RWPE1 (cell line): ENCODE results near the gene NEK1.
"Not testable (repeated sequence)": the region's sequence is repeated elsewhere in the genome, so short reads cannot be mapped to it uniquely, and the experiment has no call there.

Source experiments
- CTCF ChIA-PET: fragments of 350-600 bp; sonication (Branson Sonifier 250); formaldehyde crosslinking; extraction: SDS; loops from one replicate; lab custom pipeline; 2021; lab: Yijun Ruan, JAX
- POLR2A ChIA-PET: fragments of 400-600 bp; formaldehyde crosslinking; extraction: SDS; loops from one replicate; lab custom pipeline; 2020; ENCODE audit warnings: antibody characterized with exemption; ENCODE audit not compliant: low non-redundant PET; lab: Yijun Ruan, JAX
- DNase-seq: peaks from one replicate; pipeline ENCODE4 v3.0.0; 2012; ENCODE audit warnings: low spot score
- H3K27ac ChIP-seq: fragments of 450-650 bp; 2 replicates; pipeline ENCODE4 v1.5.1; 2017
- TF ChIP-seq, protein P1 (sequence below): fragments of 450-650 bp; conservative IDR thresholded peaks from 2 replicates; pipeline ENCODE4 v1.5.1; 2017; ENCODE audit warnings: low read depth, mild to moderate bottlenecking

NEK1 gene

DNA sequence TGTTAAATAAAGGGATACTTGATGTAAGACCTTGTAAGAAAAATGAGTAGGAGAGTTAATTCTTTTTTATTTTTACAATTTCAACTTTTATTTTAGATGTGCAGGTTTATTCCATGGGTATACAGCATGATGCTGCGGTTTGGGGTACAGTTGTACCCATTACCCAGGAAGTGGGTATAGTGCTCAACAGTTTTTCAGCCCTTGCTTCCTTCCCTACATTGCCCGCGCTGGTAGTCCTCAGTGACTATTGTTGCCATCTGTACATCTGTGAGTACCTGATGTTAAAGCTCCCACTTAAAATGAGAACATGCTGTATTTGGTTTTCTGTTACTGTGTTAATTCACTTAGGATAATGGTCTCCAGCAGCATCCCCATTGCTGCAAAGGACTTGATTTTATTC lies 17.7 kb upstream of the NEK1 start:
- H3K27ac ChIP-seq: no peak overlapping the region
- TF ChIP-seq, protein P1, sequence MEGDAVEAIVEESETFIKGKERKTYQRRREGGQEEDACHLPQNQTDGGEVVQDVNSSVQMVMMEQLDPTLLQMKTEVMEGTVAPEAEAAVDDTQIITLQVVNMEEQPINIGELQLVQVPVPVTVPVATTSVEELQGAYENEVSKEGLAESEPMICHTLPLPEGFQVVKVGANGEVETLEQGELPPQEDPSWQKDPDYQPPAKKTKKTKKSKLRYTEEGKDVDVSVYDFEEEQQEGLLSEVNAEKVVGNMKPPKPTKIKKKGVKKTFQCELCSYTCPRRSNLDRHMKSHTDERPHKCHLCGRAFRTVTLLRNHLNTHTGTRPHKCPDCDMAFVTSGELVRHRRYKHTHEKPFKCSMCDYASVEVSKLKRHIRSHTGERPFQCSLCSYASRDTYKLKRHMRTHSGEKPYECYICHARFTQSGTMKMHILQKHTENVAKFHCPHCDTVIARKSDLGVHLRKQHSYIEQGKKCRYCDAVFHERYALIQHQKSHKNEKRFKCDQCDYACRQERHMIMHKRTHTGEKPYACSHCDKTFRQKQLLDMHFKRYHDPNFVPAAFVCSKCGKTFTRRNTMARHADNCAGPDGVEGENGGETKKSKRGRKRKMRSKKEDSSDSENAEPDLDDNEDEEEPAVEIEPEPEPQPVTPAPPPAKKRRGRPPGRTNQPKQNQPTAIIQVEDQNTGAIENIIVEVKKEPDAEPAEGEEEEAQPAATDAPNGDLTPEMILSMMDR: no peak
- ChIA-PET CTCF (no interaction called here), POLR2A (no interaction called here)
- DNase-seq: no peak

DNA sequence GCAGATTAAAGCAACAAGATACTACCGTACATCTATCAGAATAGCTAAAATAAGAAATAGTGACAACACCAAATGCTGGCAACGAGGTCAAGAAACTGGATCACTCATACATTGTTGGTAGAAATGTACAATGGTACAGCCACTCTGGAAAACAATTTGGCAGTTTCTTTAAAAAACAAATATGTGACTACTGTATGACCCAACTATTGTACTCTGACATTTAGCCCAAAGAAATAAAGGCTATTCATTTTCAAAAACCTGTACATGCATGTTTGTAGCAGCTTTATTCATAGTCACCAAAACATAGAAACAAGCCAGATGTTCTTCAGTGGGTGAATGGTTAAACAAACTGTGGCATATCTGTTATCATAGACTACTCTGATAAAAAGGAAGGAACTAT lies 16.2 kb upstream of the NEK1 start:
- TF ChIP-seq, protein P1: no peak
- DNase-seq: no peak
- CTCF ChIA-PET: no interaction called here
- POLR2A ChIA-PET: no interaction called here
- H3K27ac ChIP-seq: no peak overlapping the region

DNA sequence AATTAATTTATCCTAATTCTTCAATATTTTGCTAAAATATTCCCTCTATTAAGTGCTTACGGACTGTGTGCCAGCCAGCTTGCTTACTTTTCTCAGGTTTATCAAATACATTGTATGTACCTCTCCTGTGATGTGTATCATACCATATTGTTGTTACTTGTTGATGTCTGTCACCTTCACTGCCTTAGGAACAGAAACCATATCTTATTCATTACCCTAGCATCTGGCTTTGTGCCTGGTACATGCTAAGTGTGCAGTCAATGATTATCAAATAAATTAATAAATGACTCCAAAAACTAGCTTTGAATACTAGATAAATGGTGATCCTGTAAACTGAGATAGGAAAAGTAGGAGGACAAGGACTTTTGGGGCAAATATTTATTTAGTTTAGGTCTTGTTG lies 14.9 kb upstream of the NEK1 start:
- TF ChIP-seq, protein P1: no peak
- POLR2A ChIA-PET: no interaction called here
- no peak overlapping the region for H3K27ac ChIP-seq
- CTCF ChIA-PET: no interaction called here
- DNase-seq: no peak

DNA sequence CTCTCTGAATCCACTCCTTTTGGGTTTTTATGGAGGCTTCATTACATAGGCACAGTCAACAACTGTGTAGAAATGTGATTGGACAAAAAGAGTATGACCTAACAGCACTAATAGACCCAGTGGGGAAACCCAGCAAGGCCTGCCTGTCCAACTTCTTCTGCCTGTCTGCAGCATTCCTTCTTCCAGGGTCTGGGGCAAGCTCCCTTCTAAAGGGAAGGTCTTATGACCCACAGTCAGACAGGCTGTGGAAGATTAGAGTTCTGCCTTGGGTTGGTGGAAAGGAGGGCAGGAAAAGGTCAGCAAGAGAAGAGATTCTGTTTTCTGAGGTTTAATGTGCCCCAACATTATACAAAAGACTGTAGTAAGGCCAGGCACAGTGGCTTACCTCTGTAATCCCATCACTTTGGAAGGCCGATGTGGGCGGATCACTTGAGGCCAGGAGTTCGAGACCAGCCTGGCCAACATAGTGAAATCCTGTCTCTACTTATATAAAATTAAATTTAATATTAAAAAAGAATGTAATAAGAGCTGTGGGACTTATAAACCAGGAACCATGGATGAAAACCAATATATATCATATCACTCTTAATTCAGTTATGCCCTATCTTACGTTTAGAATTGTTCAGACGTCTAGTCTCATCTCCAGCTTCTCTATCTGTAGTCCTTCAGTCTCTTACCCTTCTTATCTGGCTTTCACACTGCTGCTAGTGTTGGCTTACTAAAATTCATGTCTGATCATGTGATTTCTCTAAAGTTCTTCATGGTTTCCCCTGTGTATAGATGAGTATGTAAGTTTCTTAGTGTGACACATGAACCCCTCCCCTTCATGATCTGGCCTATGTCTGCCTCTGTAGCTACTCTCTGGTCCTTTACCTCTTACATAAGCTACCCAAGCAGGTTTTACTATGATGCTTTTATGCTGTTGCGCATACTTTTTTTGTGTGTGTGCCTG lies 14.2 kb upstream of the NEK1 start:
- TF ChIP-seq, protein P1: no peak
- DNase-seq: no peak
- ChIA-PET CTCF (no interaction called here), POLR2A (no interaction called here)
- H3K27ac ChIP-seq: no peak overlapping the region

DNA sequence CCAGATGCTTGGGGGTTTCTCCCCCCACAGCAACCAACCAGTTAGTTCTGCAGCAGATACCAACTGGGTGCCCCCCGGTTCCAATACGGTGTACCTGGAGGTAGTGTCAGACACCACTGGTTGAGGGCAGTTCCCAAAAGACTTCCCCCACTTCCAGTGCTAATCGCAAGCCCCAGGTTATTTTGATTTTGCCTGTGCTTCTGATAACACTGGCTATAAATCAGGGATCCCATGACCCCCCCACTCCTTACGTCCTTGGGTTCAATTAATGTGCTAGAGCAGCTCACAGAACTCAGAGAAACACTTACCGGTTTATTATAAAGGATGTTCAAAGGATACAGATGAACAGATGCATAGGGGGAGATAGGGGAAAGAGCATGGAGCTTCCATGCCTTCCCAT lies 13.5 kb upstream of the NEK1 start:
- TF ChIP-seq, protein P1: no peak
- ChIA-PET POLR2A (no interaction called here), CTCF (no interaction called here)
- H3K27ac ChIP-seq: no peak overlapping the region
- no peak for DNase-seq

DNA sequence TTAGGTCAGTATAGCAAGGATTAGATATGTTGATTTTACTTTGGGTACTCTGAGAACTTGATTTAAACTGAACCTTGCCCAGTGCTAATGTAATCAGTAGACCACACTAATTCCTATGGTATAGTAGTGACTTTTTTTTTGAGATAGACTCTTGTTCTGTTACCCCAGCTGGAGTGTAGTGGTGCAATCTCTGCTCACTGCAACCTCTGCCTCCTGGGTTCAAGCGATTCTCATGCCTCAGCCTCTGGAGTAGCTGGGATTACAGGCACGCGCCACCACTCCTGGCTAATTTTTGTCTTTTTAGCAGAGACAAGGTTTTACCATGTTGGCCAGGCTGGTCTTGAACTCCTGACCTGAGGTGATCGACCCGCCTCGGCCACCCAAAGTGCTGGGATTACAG lies 11.6 kb upstream of the NEK1 start:
- DNase-seq, POLR2A ChIA-PET, H3K27ac ChIP-seq: not testable (repeated sequence)
- CTCF ChIA-PET: interaction anchor here (0.8 kb wide), 1 partner anchor 614 kb away, joined by 4 read pairs; the partner anchor contains the start of gene CBR4

DNA sequence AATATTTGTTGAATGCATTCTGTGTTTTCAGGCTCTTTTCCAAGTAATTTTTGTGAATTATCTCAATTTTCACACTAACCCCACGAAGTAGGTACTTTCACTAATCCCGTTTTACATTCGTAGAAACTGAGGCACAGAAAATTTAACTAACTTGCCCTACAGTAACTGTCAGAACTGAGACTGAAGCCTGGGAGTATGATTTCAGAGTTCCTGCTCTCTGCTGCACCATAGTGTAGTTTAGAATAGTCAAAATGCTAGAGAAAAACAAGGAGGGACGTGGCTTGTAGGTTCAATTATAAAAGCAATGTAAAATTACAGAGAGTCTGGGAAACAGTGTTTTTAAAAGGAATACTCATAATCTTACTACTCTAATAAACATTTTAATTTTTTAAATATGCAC lies 10.2 kb upstream of the NEK1 start:
- ChIA-PET POLR2A (no interaction called here), CTCF (no interaction called here)
- TF ChIP-seq, protein P1: no peak
- no peak for DNase-seq
- H3K27ac ChIP-seq: no peak overlapping the region
